Ovary (tissue), 9 donors: ENCODE data around the gene TPCN2. TPM values are rescaled to one million over a fixed set of nuclear protein-coding genes. Genes with fewer than 3 reads are reported as not detected.

Experiments
- DNase-seq, 5 donors: peaks; one replicate each; pipeline ENCODE4 v3.0.0-alpha.2; 2019 to 2020
- H3K27ac ChIP-seq, 2 donors: fragments of 200-600 bp; one replicate each; pipeline versions ENCODE4 v1.5.1 to v1.8.0; 2019 to 2022
- H3K27me3 ChIP-seq: fragments of 200-600 bp; one replicate; pipeline ENCODE4 v1.8.0; 2022
- H3K36me3 ChIP-seq: fragments of 200-600 bp; sonication (generic); one replicate; pipeline ENCODE4 v1.5.1; 2019
- H3K4me1 ChIP-seq: one replicate; pipeline ENCODE4 v1.8.1; 2013; ENCODE audit warnings: mild to moderate bottlenecking, moderate library complexity; ENCODE audit not compliant: insufficient read depth
- H3K4me3 ChIP-seq: fragments of 200-600 bp; sonication (generic); one replicate; pipeline ENCODE4 v1.5.1; 2017
- H3K9me3 ChIP-seq, 2 donors: fragments of 200-600 bp in 1 of 2; sonication (generic) in 1 of 2; one replicate each; pipeline versions ENCODE4 v1.5.1 to v1.8.1; 2013 to 2019; ENCODE audit warnings: mild to moderate bottlenecking in 1 of 2, moderate library complexity in 1 of 2
- EP300 ChIP-seq: sonication (generic); formaldehyde crosslinking; IDR thresholded peaks from one replicate; pipeline ENCODE4 v1.6.1; 2017; ENCODE audit warnings: antibody characterized with exemption
- POLR2A ChIP-seq: fragments of 450-650 bp; IDR thresholded peaks from one replicate; pipeline ENCODE4 v1.6.1; 2017; ENCODE audit warnings: antibody characterized with exemption, mild to moderate bottlenecking, moderate library complexity
- WGBS, 3 donors: extraction: QIAGEN DNeasy Blood & Tissue Kit in 1 of 3; methylation state at CpG; one replicate each; pipeline versions ENCODE4 v1.1.5 to v1.1.7; 2013 to 2017; 5-methylcytosine and 5-hydroxymethylcytosine counted together
- intact Hi-C, 4 donors: fragments of 100-400 bp; cut with DNase I; formaldehyde crosslinking; loops; one replicate each; pipeline versions ENCODE4 v1.11.0 to v1.15.1; 2022 to 2023
- polyA plus RNA-seq, 2 donors: library from polyadenylated mRNA; stranded (reverse); fragments of 200-250 nt in 1 of 2; fragments of 350-450 nt in 1 of 2; fragmentation: Illumina TruSeq in 1 of 2; extraction: RNeasy Lipid Tissue Mini Kit (QIAGEN cat#74804) in 1 of 2; gene quantifications; one replicate each; pipeline ENCODE4 v1.2.3, GENCODE V29; 2013 to 2014
- total RNA-seq, 7 donors: library from RNA; depleted of rRNA in 2 of 7; stranded (reverse); fragments of >200 nt in 2 of 7; fragmentation: NEBNext Ultra II Directional in 3 of 7; extraction: Animal tissue kit (Norgen Biotek cat#: 25700) in 3 of 7; gene quantifications; one replicate each; pipeline versions ENCODE4 v1.1.0 to v1.2.4, GENCODE V29; 2016 to 2023
- TF ChIP-seq, protein P1 (sequence below), 3 donors: fragments of 450-650 bp in 2 of 3; fragments of 200-600 bp in 1 of 3; IDR thresholded peaks; one replicate each; pipeline versions ENCODE4 v1.5.1 to v1.8.0; 2016 to 2022; ENCODE audit warnings: antibody characterized with exemption in 3 of 3, mild to moderate bottlenecking in 1 of 3
- donor health status: DM: no; HTN: no; CAD: no; lungs with moderate emphysema.
- donor health status: DM: no; HTN: no; CAD: no.
- donor health status: Bipolar disorder and iron deficiency.
- donor health status: DM: yes; HTN: yes; CAD: no.
- donor health status: DM: no; HTN: no; CAD: no.
- donor health status: DM: yes; HTN: yes; CAD: no.

Gene TPCN2
- total and polyA plus RNA-seq, 9 donors, result 6.5 to 35.7 (median 23.3) TPM

DNA sequence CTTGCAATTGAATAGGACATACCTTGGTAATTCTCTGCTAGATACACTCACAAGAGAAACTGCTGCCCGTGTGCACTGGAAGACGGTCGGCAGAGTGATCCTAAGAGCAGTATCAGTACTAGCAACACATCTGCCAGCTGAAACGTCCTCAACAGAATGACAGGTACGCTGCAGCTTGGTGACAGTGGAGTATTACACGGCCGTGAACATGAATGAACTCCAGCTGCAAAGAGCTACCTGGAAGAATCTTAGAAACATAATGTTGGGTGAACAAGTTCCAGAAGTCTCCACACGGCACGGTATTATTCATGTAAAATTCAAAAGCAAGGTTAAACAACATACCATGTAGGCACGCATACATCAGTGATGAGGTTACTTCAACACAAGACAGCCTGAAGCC is 44.4 kb downstream of the TPCN2 start:
- no peak for TF ChIP-seq EP300
- no peak for TF ChIP-seq POLR2A
- TF ChIP-seq, protein P1, sequence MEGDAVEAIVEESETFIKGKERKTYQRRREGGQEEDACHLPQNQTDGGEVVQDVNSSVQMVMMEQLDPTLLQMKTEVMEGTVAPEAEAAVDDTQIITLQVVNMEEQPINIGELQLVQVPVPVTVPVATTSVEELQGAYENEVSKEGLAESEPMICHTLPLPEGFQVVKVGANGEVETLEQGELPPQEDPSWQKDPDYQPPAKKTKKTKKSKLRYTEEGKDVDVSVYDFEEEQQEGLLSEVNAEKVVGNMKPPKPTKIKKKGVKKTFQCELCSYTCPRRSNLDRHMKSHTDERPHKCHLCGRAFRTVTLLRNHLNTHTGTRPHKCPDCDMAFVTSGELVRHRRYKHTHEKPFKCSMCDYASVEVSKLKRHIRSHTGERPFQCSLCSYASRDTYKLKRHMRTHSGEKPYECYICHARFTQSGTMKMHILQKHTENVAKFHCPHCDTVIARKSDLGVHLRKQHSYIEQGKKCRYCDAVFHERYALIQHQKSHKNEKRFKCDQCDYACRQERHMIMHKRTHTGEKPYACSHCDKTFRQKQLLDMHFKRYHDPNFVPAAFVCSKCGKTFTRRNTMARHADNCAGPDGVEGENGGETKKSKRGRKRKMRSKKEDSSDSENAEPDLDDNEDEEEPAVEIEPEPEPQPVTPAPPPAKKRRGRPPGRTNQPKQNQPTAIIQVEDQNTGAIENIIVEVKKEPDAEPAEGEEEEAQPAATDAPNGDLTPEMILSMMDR (IDR thresholded peaks at IDR 0.05), result no peak
- H3K9me3 ChIP-seq, result no peaks in the 10 kb centered on the region
- no peak overlapping the region for H3K27ac ChIP-seq
- intact Hi-C loops, result no loop called here
- H3K4me3 ChIP-seq, result no peak overlapping the region
- no peaks in the 10 kb centered on the region for H3K27me3 ChIP-seq
- H3K4me1 ChIP-seq, result peaks cover 1% of the 10 kb centered on the region
- no peak for DNase-seq
- WGBS, 3 donors, result 88 to 96% (median 93%) methylated on average over 10 of the region's 10 CpGs
- H3K36me3 ChIP-seq, result no peaks in the 10 kb centered on the region

DNA sequence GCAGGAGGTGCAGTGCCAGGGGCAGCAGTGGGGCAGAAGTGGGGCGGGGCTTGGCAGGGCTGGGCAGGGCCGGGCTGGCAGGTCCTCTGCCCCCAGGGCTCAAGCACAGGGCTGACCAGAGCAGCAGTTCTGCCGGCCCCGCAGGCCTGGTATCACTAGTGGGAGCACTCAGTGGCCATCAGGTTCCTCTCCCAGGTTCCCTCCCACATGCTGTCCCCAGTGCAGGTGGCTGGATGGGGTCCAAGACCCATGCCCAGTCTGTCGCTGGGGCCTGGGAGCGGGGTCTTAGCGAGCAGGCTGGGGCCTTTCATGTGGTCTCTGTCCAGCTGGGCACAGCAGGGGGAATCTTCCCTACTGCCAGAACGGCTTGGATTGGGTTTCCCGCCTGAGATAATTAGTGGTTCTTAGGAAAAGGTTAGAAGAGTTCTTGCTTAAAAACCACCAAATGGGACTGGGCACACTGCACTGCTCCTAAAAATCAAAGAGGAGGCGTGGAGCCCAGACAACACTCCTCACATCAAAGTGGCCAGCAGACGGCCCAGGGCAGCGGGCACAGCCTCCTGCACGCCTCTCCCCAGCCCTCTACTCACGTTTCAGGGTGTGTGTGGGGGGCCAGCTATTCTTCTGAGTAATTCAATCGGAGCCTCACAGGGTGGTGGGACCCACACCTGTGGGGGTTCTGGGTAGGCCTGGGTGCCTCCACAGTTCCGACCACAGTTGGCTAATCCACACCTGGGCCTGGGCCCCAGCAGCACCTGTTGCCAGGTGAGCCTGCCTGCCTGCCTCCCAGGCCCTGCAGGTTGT is 45.6 kb downstream of the TPCN2 start:
- Histone ChIP-seq H3K9me3 (no peaks in the 10 kb centered on the region), H3K4me1 (peaks cover 1% of the 10 kb centered on the region), H3K27me3 (no peaks in the 10 kb centered on the region), H3K36me3 (no peaks in the 10 kb centered on the region), H3K27ac (no peak overlapping the region), H3K4me3 (no peak overlapping the region)
- intact Hi-C loops, result no loop called here
- no peak for DNase-seq
- TF ChIP-seq POLR2A (no peak), EP300 (no peak)
- TF ChIP-seq, protein P1 (IDR thresholded peaks at IDR 0.05), result no peak
- 22 to 44% (median 24%) methylated on average over 14 to 16 of the region's 16 CpGs for WGBS, 3 donors

DNA sequence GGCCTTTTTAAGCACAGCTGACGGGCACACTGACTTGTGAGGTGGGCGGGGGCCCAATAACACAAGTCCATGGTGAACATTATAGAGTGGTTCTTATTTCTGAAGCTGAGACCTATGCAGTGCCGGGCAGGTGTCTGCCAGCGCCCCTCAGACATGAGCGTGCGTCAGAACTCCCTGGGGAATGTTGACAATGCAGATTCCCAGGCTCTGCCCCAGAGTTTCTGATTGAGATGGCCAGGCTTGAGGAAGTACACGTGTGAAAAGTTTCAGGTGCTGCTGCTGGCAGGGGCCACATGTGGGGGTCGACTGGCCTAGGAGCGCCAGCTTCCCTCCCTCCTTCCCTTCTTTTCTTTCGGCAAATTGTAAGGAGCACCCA is 46.2 kb downstream of the TPCN2 start:
- no peaks in the 10 kb centered on the region for H3K36me3 ChIP-seq
- no peak overlapping the region for H3K4me3 ChIP-seq
- H3K9me3 ChIP-seq, result no peaks in the 10 kb centered on the region
- WGBS, 3 donors, result 59 to 70% (median 63%) methylated on average over 10 of the region's 10 CpGs
- peaks cover 1% of the 10 kb centered on the region for H3K4me1 ChIP-seq
- H3K27ac ChIP-seq, result no peak overlapping the region
- intact Hi-C loops, result no loop called here
- TF ChIP-seq POLR2A (no peak), EP300 (no peak)
- TF ChIP-seq, protein P1 (IDR thresholded peaks at IDR 0.05), result no peak
- no peaks in the 10 kb centered on the region for H3K27me3 ChIP-seq
- DNase-seq, result no peak

DNA sequence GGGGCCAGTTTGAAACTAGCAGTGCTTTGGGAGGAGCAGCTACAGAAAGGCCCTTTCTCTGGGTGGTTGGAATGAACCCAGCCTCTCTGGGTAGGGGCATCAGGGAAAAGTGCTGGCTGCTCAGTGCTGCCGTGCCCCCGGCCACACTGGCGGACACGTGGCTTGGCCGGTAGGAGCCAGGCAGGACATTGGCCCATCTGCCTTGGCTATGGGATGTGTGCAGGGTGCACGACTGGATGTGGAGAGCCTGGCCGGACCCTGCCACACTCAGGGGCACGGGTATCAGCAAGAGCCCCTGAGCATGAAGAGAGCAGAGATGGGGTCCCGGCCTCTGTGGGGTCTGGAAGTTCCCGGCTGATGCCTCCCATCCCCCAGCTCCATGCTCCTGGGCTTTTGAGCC is 46.6 kb downstream of the TPCN2 start:
- TF ChIP-seq, protein P1 (IDR thresholded peaks at IDR 0.05), result no peak
- TF ChIP-seq POLR2A (no peak), EP300 (no peak)
- H3K4me1 ChIP-seq, result peaks cover 1% of the 10 kb centered on the region
- intact Hi-C loops, result no loop called here
- no peak overlapping the region for H3K27ac ChIP-seq
- H3K27me3 ChIP-seq, result no peaks in the 10 kb centered on the region
- WGBS, 3 donors, result 50 to 85% (median 57%) methylated on average over 6 to 10 of the region's 10 CpGs
- no peak for DNase-seq
- H3K36me3 ChIP-seq, result no peaks in the 10 kb centered on the region
- no peaks in the 10 kb centered on the region for H3K9me3 ChIP-seq
- no peak overlapping the region for H3K4me3 ChIP-seq
